Gastroesophageal sphincter (tissue), 4 donors: ENCODE data around the gene STAM2. TPM values are rescaled to one million over a fixed set of nuclear protein-coding genes. Genes with fewer than 3 reads are reported as not detected.

Source experiments
- ATAC-seq: fragments of 150-250 bp; one replicate; pipeline ENCODE4 v1.9.1; 2016; ENCODE audit warnings: mild to moderate bottlenecking, moderate library complexity
- H3K27ac ChIP-seq, 4 donors: fragments of 200-600 bp; sonication (generic) in 3 of 4; 1 replicate in 3 of 4; 2 replicates in 1 of 4; pipeline ENCODE4 v1.5.1; 2016 to 2019
- H3K27me3 ChIP-seq: fragments of 200-600 bp; sonication (generic); one replicate; pipeline ENCODE4 v1.5.1; 2019
- H3K36me3 ChIP-seq, 2 donors: fragments of 200-600 bp; sonication (generic); one replicate each; pipeline ENCODE4 v1.5.1; 2019; ENCODE audit warnings: control low read depth in 1 of 2
- H3K4me1 ChIP-seq, 3 donors: fragments of 200-600 bp; sonication (generic); 1 replicate in 2 of 3; 2 replicates in 1 of 3; pipeline ENCODE4 v1.5.1; 2016 to 2019; ENCODE audit warnings: control low read depth in 2 of 3
- H3K4me3 ChIP-seq, 2 donors: fragments of 200-600 bp; sonication (generic); one replicate each; pipeline ENCODE4 v1.5.1; 2019; ENCODE audit warnings: mild to moderate bottlenecking in 1 of 2, moderate library complexity in 1 of 2
- H3K9me3 ChIP-seq, 3 donors: fragments of 200-600 bp; sonication (generic); one replicate each; pipeline ENCODE4 v1.5.1; 2017 to 2019; ENCODE audit warnings: control low read depth in 2 of 3
- CTCF ChIP-seq, 4 experiments: fragments of 200-600 bp in 2 of 4; fragments of 450-650 bp in 2 of 4; sonication (generic) in 1 of 4; IDR thresholded peaks; one replicate each; pipeline ENCODE4 v1.5.1; 2017 to 2019; ENCODE audit warnings: antibody characterized with exemption in 4 of 4, mild to moderate bottlenecking in 2 of 4, moderate library complexity in 2 of 4
- EP300 ChIP-seq: sonication (generic); formaldehyde crosslinking; IDR thresholded peaks from one replicate; pipeline ENCODE4 v1.6.1; 2017; ENCODE audit warnings: antibody characterized with exemption, mild to moderate bottlenecking
- POLR2A ChIP-seq, 2 donors: fragments of 450-650 bp; IDR thresholded peaks; one replicate each; pipeline ENCODE4 v1.6.1; 2017; ENCODE audit warnings: antibody characterized with exemption in 2 of 2, mild to moderate bottlenecking in 2 of 2, moderate library complexity in 1 of 2
- POLR2AphosphoS5 ChIP-seq: sonication (generic); formaldehyde crosslinking; IDR thresholded peaks from one replicate; pipeline ENCODE4 v1.6.1; 2017; ENCODE audit warnings: antibody characterized with exemption
- WGBS, 2 donors: methylation state at CpG; one replicate each; pipeline ENCODE4 v1.1.5; 2018; ENCODE audit warnings: low coverage in 1 of 2; 5-methylcytosine and 5-hydroxymethylcytosine counted together
- total RNA-seq, 4 donors: library from RNA; depleted of rRNA; stranded (reverse); fragments of >200 nt; gene quantifications; one replicate each; pipeline ENCODE4 v1.1.0, GENCODE V29; 2016

STAM2 gene
- total RNA-seq, 4 donors from 2014 or later, result 28.8 to 40.7 (median 36.5) TPM

- no peaks in the 10 kb centered on the region for H3K36me3 ChIP-seq
- H3K27me3 ChIP-seq, result no peaks in the 10 kb centered on the region
- no peaks in the 10 kb centered on the region for H3K4me1 ChIP-seq
- H3K9me3 ChIP-seq, result no peaks in the 10 kb centered on the region
- no peak overlapping the region for H3K4me3 ChIP-seq
- no peak overlapping the region for H3K27ac ChIP-seq
- TF ChIP-seq POLR2A (IDR thresholded peaks at IDR 0.05) (no peak), EP300 (no peak), POLR2AphosphoS5 (no peak), CTCF (IDR thresholded peaks at IDR 0.05) (no peak)
- WGBS, 2 donors, result 40 to 43% methylated on average over 3 to 4 of the region's 4 CpGs
- no peak for ATAC-seq
These were observed 100.0 kb downstream of the STAM2 start for GRCh38 chr2:152075461-152076050.

GRCh38 chr2:152072011-152072410 is 103.6 kb downstream of the STAM2 start:
- Histone ChIP-seq H3K27me3 (no peaks in the 10 kb centered on the region), H3K36me3 (no peaks in the 10 kb centered on the region), H3K4me3 (no peak overlapping the region), H3K4me1 (no peaks in the 10 kb centered on the region), H3K27ac (no peak overlapping the region), H3K9me3 (no peaks in the 10 kb centered on the region)
- WGBS, 2 donors, result 68 to 80% methylated on average over 2 of the region's 2 CpGs
- no peak for ATAC-seq
- TF ChIP-seq EP300 (no peak), POLR2AphosphoS5 (no peak), CTCF (IDR thresholded peaks at IDR 0.05) (no peak), POLR2A (IDR thresholded peaks at IDR 0.05) (no peak)

- TF ChIP-seq CTCF (IDR thresholded peaks at IDR 0.05) (no peak), EP300 (no peak), POLR2AphosphoS5 (no peak), POLR2A (IDR thresholded peaks at IDR 0.05) (no peak)
- Histone ChIP-seq H3K27me3 (no peaks in the 10 kb centered on the region), H3K4me1 (no peaks in the 10 kb centered on the region), H3K27ac (no peak overlapping the region), H3K4me3 (no peak overlapping the region), H3K9me3 (no peaks in the 10 kb centered on the region), H3K36me3 (no peaks in the 10 kb centered on the region)
- 88% methylated on average over 1 of the region's 1 CpG for WGBS, 2 donors
- ATAC-seq, result no peak
These were observed 104.0 kb downstream of the STAM2 start for GRCh38 chr2:152071518-152071917.

- no peaks in the 10 kb centered on the region for H3K27me3 ChIP-seq
- H3K27ac ChIP-seq, result no peak overlapping the region
- no peaks in the 10 kb centered on the region for H3K9me3 ChIP-seq
- TF ChIP-seq POLR2A (IDR thresholded peaks at IDR 0.05) (no peak), EP300 (no peak), CTCF (IDR thresholded peaks at IDR 0.05) (no peak), POLR2AphosphoS5 (no peak)
- H3K36me3 ChIP-seq, result no peaks in the 10 kb centered on the region
- no peak overlapping the region for H3K4me3 ChIP-seq
- WGBS, 2 donors, result 53 to 60% methylated on average over 1 of the region's 1 CpG
- no peak for ATAC-seq
- H3K4me1 ChIP-seq, result no peaks in the 10 kb centered on the region
These were observed 104.5 kb downstream of the STAM2 start for GRCh38 chr2:152071092-152071491.

GRCh38 chr2:152068226-152068625 is 107.3 kb downstream of the STAM2 start:
- 25 to 61% methylated on average over 2 of the region's 2 CpGs for WGBS, 2 donors
- no peak for ATAC-seq
- H3K4me1 ChIP-seq, result peaks cover 0 to 9% (median 0%) of the 10 kb centered on the region in 3 donors
- H3K27ac ChIP-seq, result no peak overlapping the region
- no peaks in the 10 kb centered on the region for H3K27me3 ChIP-seq
- TF ChIP-seq POLR2AphosphoS5, result no peak
- no peak for TF ChIP-seq EP300
- TF ChIP-seq POLR2A (IDR thresholded peaks at IDR 0.05), result no peak
- TF ChIP-seq CTCF (IDR thresholded peaks at IDR 0.05), result no peak
- H3K4me3 ChIP-seq, result no peak overlapping the region
- H3K36me3 ChIP-seq, result no peaks in the 10 kb centered on the region
- H3K9me3 ChIP-seq, result no peaks in the 10 kb centered on the region
